NCI-H2196 treated with DMSO at 0.1 percent for 48 hours (cell line): Measurements from ENCODE around the gene FAM200C.
"Not testable (repeated sequence)": the region's sequence is repeated elsewhere in the genome, so short reads cannot be mapped to it uniquely, and the experiment has no call there.

Source experiments
- DNase-seq: peaks from one replicate; lab custom pipeline; 2025; ENCODE audit not compliant: unreplicated experiment; lab: John Stamatoyannopoulos, UW

The FAM200C gene

GRCh38 chr5:160399402-160400353, at the start of gene FAM200C:
Gene FAM200C, minus strand, starts transcription at chr5:160400054. Its CDS starts 4,564 bp downstream, at chr5:160395490.
- peak; percentile 96 for DNase-seq

GRCh38 chr5:160449458-160449857, 49.6 kb upstream of the FAM200C start:
- DNase-seq = no peak

- DNase-seq = no peak
Observed at GRCh38 chr5:160448886-160449285, 49.0 kb upstream of the FAM200C start.

GRCh38 chr5:160445751-160446150, 45.9 kb upstream of the FAM200C start:
- no peak for DNase-seq

- DNase-seq = no peak
Observed at GRCh38 chr5:160445132-160445531, 45.3 kb upstream of the FAM200C start.

- no peak for DNase-seq
Observed at GRCh38 chr5:160444407-160444806, 44.6 kb upstream of the FAM200C start.

- DNase-seq = no peak
Observed at GRCh38 chr5:160442824-160443431, 43.1 kb upstream of the FAM200C start.

GRCh38 chr5:160441311-160441781, 41.5 kb upstream of the FAM200C start:
- DNase-seq = no peak

GRCh38 chr5:160439205-160439600, 39.3 kb upstream of the FAM200C start:
- peak; percentile 19 for DNase-seq

- DNase-seq = peak; percentile 36
Observed at GRCh38 chr5:160438316-160439204, 38.7 kb upstream of the FAM200C start.

GRCh38 chr5:160437271-160437670, 37.4 kb upstream of the FAM200C start:
- DNase-seq = no peak

- not testable (repeated sequence) for DNase-seq
Observed at GRCh38 chr5:160436661-160437060, 36.8 kb upstream of the FAM200C start.

- no peak for DNase-seq
Observed at GRCh38 chr5:160436017-160436416, 36.2 kb upstream of the FAM200C start.

- no peak for DNase-seq
Observed at GRCh38 chr5:160435532-160435931, 35.7 kb upstream of the FAM200C start.

- no peak for DNase-seq
Observed at GRCh38 chr5:160434022-160434531, 34.2 kb upstream of the FAM200C start.

GRCh38 chr5:160432787-160433186, 32.9 kb upstream of the FAM200C start:
- DNase-seq = no peak

GRCh38 chr5:160432196-160432595, 32.3 kb upstream of the FAM200C start:
- DNase-seq = no peak

- DNase-seq = no peak
Observed at GRCh38 chr5:160427607-160428006, 27.8 kb upstream of the FAM200C start.

- DNase-seq = no peak
Observed at GRCh38 chr5:160423099-160423498, 23.2 kb upstream of the FAM200C start.

GRCh38 chr5:160421625-160422258, 21.9 kb upstream of the FAM200C start, which contains the start of gene PTTG1:
Gene PTTG1, plus strand, starts transcription at chr5:160421855. Its CDS starts 458 bp downstream, at chr5:160422313.
- DNase-seq = peak; percentile 84
